Measurements from ENCODE around the gene SCYGR4.
"Not testable (repeated sequence)": the region's sequence is repeated elsewhere in the genome, so short reads cannot be mapped to it uniquely, and the experiment has no call there.

SCYGR4 gene

DNA sequence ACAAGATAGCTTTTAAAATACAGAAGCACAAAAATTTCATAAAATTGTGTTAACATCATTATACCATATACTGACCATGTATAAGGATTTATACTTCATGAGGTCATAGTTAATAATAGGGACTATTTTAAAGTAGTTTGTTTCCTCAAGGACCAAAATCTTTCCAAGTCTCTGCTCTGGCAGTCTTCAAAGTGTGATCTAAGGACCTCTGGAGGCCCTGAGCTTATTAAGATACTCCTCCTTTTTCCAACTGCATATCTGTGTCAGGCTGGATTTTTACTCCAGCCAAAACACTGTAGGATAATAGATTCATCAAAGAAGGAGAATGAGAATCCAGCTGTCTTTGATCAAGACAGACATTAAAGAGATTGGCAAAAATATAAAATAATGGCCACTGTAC, 20.3 kb upstream of the SCYGR4 start:
- Histone ChIP-seq H3K27me3 (replicated peaks) (no peaks in the 10 kb centered on the region), H3K27ac (no peak overlapping the region), H3K4me3 (ENCODE audit: low read depth, low read length) (no peak overlapping the region), H3K36me3 (replicated peaks) (no peaks in the 10 kb centered on the region)
- in situ Hi-C loops (cut with HindIII; ENCODE audit: low pct_ligation_motif_present, low sequenced_read_pairs), result no loop called here
- TF ChIP-seq, protein P1, sequence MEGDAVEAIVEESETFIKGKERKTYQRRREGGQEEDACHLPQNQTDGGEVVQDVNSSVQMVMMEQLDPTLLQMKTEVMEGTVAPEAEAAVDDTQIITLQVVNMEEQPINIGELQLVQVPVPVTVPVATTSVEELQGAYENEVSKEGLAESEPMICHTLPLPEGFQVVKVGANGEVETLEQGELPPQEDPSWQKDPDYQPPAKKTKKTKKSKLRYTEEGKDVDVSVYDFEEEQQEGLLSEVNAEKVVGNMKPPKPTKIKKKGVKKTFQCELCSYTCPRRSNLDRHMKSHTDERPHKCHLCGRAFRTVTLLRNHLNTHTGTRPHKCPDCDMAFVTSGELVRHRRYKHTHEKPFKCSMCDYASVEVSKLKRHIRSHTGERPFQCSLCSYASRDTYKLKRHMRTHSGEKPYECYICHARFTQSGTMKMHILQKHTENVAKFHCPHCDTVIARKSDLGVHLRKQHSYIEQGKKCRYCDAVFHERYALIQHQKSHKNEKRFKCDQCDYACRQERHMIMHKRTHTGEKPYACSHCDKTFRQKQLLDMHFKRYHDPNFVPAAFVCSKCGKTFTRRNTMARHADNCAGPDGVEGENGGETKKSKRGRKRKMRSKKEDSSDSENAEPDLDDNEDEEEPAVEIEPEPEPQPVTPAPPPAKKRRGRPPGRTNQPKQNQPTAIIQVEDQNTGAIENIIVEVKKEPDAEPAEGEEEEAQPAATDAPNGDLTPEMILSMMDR (IDR thresholded peaks at IDR 0.05; ENCODE audit: low read depth, low read length, missing control alignments), result no peak
- DNase-seq, result no peak

DNA sequence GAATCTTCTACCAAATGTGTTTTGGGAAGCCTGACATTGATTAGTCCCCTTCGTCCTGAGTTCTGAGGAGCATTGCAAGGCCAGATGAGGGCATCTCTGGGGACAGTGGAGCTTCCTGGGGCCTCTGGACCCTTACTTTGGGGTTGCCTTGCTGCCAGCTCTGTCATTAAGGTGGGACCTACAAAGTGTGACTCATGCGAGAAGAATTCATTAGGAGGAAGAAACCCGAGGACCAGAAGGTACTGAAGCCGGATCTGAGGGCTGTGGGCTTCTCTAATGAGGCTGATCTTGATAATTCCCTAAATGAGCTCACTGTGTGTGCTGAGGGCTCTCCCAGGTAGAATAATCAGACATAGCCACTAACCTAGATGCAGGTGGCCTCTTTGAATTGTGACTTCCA, 19.3 kb upstream of the SCYGR4 start:
- in situ Hi-C loops (cut with HindIII; ENCODE audit: low pct_ligation_motif_present, low sequenced_read_pairs), result no loop called here
- Histone ChIP-seq H3K4me3 (ENCODE audit: low read depth, low read length) (no peak overlapping the region), H3K27me3 (replicated peaks) (no peaks in the 10 kb centered on the region), H3K27ac (no peak overlapping the region), H3K36me3 (replicated peaks) (no peaks in the 10 kb centered on the region)
- DNase-seq, result no peak
- TF ChIP-seq, protein P1 (IDR thresholded peaks at IDR 0.05; ENCODE audit: low read depth, low read length, missing control alignments), result no peak

DNA sequence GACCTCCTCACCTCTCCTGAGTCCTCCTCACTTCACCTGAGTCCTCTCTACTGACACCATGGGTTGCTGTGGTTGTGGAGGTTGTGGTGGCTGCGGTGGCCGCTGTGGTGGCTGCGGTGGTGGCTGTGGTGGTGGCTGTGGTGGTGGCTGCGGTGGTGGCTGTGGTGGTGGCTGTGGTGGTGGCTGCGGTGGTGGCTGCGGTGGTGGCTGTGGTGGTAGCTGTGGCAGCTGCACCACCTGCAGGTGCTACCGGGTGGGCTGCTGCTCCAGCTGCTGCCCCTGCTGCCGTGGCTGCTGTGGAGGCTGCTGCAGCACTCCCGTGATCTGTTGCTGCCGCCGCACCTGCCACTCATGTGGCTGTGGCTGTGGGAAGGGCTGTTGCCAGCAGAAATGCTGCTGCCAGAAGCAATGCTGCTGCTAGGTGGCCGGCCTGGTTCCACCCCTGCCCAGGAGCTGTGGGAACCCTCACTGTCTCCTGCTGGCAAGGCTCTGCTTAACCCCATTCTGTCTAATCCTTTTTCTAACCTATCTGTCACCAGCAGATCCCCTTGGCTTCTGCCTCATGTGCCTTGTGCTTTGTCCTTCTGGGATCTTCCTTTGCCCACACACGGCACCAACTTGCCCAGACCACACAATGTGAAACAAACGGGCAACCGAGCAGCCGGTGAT, 18.3 kb upstream of the SCYGR4 start, which contains the start of gene SCYGR2:
SCYGR2 (plus strand) TSS at position 59 of the 669 bp plus-strand sequence; CDS start at position 59, 0 bp downstream.
- H3K4me3 ChIP-seq (ENCODE audit: low read depth, low read length); H3K27ac ChIP-seq; in situ Hi-C loops (cut with HindIII; ENCODE audit: low pct_ligation_motif_present, low sequenced_read_pairs); H3K36me3 ChIP-seq (replicated peaks); H3K27me3 ChIP-seq (replicated peaks); DNase-seq: not testable (repeated sequence)

DNA sequence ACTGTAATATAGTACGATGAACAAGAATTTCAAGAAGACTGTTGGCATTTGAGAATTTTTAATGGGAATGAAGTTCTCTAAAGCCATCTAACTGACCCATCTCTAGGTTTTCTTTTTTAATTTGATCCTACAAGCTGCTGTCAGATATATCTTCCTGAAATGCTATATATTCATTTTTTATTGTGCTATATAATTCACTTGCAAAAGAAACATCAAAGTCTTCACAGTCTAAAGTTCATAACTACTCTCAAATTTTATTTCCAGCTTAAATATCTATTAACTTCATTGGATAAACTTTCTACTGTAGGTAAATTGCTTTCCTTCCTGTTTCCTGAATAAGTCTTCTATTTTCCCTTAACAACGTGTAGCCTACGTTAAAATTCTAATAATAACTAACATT, 14.9 kb upstream of the SCYGR4 start:
- Histone ChIP-seq H3K4me3 (ENCODE audit: low read depth, low read length) (no peak overlapping the region), H3K36me3 (replicated peaks) (no peaks in the 10 kb centered on the region), H3K27ac (no peak overlapping the region), H3K27me3 (replicated peaks) (no peaks in the 10 kb centered on the region)
- in situ Hi-C loops (cut with HindIII; ENCODE audit: low pct_ligation_motif_present, low sequenced_read_pairs), result no loop called here
- TF ChIP-seq, protein P1 (IDR thresholded peaks at IDR 0.05; ENCODE audit: low read depth, low read length, missing control alignments), result no peak
- no peak for DNase-seq

DNA sequence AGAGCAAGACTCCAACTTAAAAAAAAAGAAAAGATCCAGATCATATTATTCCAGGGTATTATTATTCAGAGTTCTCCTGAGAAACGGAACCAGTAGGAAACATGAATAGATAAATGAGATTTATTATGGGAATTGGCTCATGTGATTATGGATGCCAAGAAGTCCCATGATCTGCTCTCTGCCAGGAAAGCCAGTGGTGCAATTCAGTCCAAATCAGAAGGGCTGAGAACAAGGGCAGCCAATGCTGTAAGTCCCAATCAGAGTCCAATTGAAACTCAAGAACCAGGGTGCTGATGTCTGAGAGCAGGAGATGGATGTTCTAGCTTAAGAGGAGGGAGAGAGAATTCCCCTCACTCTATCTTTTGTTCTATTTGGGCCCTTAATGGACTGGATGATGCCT, 10.8 kb upstream of the SCYGR4 start:
- no peaks in the 10 kb centered on the region for H3K36me3 ChIP-seq (replicated peaks)
- in situ Hi-C loops (cut with HindIII; ENCODE audit: low pct_ligation_motif_present, low sequenced_read_pairs), result no loop called here
- H3K27me3 ChIP-seq (replicated peaks), result no peaks in the 10 kb centered on the region
- DNase-seq, result no peak
- TF ChIP-seq, protein P1 (IDR thresholded peaks at IDR 0.05; ENCODE audit: low read depth, low read length, missing control alignments), result no peak
- no peak overlapping the region for H3K4me3 ChIP-seq (ENCODE audit: low read depth, low read length)
- no peak overlapping the region for H3K27ac ChIP-seq

DNA sequence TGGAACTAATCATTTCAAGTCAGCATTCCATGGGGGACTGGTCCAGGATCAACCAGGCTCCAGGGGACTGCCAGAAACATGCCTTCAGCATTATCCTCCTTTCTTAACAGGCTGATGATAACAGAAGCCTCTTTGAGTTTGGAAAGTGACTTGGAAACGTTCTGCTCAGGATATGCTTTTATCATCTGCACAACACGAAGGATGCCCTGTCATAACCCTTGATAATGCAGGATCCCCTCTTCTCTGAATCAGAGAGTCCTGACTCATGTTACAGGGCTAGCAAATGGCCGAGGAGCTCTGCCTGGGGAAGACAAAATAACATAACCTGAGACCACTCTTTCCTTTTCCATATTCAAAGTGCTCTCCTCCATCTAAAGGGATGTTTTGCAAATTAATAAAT, 9.4 kb upstream of the SCYGR4 start:
- no peak overlapping the region for H3K4me3 ChIP-seq (ENCODE audit: low read depth, low read length)
- DNase-seq, result peak; percentile 10

More for the DNA sequence above, 9.4 kb upstream of the SCYGR4 start:
- Histone ChIP-seq H3K36me3 (replicated peaks) (no peaks in the 10 kb centered on the region), H3K27me3 (replicated peaks) (no peaks in the 10 kb centered on the region), H3K27ac (no peak overlapping the region)
- in situ Hi-C loops (cut with HindIII; ENCODE audit: low pct_ligation_motif_present, low sequenced_read_pairs), result no loop called here
- TF ChIP-seq, protein P1 (IDR thresholded peaks at IDR 0.05; ENCODE audit: low read depth, low read length, missing control alignments), result no peak
